H1 (cell line): ENCODE data around the gene TBC1D10A. TPM values are rescaled to one million over a fixed set of nuclear protein-coding genes. Genes with fewer than 3 reads are reported as not detected.

Experiments
- CTCF ChIA-PET: fragments of 300-600 bp; sonication (Branson Sonifier 250); formaldehyde crosslinking; loops from one replicate; lab custom pipeline; 2021; ENCODE audit not compliant: partially characterized antibody; lab: Charles Lee
- POLR2A ChIA-PET: fragments of 300-600 bp; sonication (Branson Sonifier 250); formaldehyde crosslinking; loops from one replicate; lab custom pipeline; 2021; ENCODE audit warnings: inconsistent platforms; ENCODE audit not compliant: partially characterized antibody; lab: Charles Lee
- DNase-seq, 2 experiments: peaks; one replicate each; pipeline versions ENCODE4 v3.0.0 to v3.0.0-alpha.2; 2010 to 2022; ENCODE audit warnings: low spot score in 2 of 2, low read depth in 1 of 2, mixed read lengths in 1 of 2
- FAIRE-seq: peaks from 2 replicates; lab custom pipeline; 2011; peaks lifted over from hg19 to GRCh38; lab: Jason Lieb, UNC
- H2AFZ ChIP-seq: 2 replicates; pipeline ENCODE4 v1.8.1; 2012; ENCODE audit warnings: low read length, inconsistent platforms
- H2AK5ac ChIP-seq: 2 replicates; pipeline ENCODE4 v1.6.1; 2013; ENCODE audit warnings: low read depth, low read length
- H2BK120ac ChIP-seq: replicated peaks from 2 replicates; pipeline ENCODE3; 2013; ENCODE audit warnings: low read depth, low read length, inconsistent platforms
- H2BK12ac ChIP-seq: 2 replicates; pipeline ENCODE4 v1.6.1; 2013; ENCODE audit warnings: low read depth, low read length
- H2BK15ac ChIP-seq: 2 replicates; pipeline ENCODE4 v1.6.1; 2013; ENCODE audit warnings: low read length
- H2BK20ac ChIP-seq: 2 replicates; pipeline ENCODE4 v1.6.1; 2013; ENCODE audit warnings: low read length
- H2BK5ac ChIP-seq: 2 replicates; pipeline ENCODE4 v1.6.1; 2013; ENCODE audit warnings: low read depth, low read length
- H3K14ac ChIP-seq: 2 replicates; pipeline ENCODE4 v1.6.1; 2013; ENCODE audit warnings: inconsistent platforms; ENCODE audit not compliant: insufficient read length
- H3K18ac ChIP-seq: 2 replicates; pipeline ENCODE4 v1.6.1; 2013; ENCODE audit warnings: low read length; ENCODE audit errors: extremely low read depth
- H3K23ac ChIP-seq: 2 replicates; pipeline ENCODE4 v1.6.1; 2013; ENCODE audit warnings: inconsistent platforms; ENCODE audit not compliant: insufficient read length
- H3K23me2 ChIP-seq: 2 replicates; pipeline ENCODE4 v1.6.1; 2013; ENCODE audit warnings: low read depth, low read length
- H3K27ac ChIP-seq: 2 replicates; pipeline ENCODE4 v1.6.1; 2011; ENCODE audit warnings: low read depth, low read length, inconsistent platforms
- H3K27me3 ChIP-seq, 4 experiments: replicated peaks in 1 of 4; 1 replicate in 1 of 4; 2 replicates in 3 of 4; pipeline versions ENCODE4 v1.6.1 to v1.8.1; 2011 to 2013; ENCODE audit warnings: low read length in 3 of 4, mild to moderate bottlenecking in 3 of 4, inconsistent platforms in 2 of 4, mixed read lengths in 2 of 4, moderate library complexity in 1 of 4; ENCODE audit not compliant: control insufficient read depth in 3 of 4, insufficient read depth in 3 of 4; ENCODE audit errors: extremely low read depth in 1 of 4
- H3K36me3 ChIP-seq, 4 experiments: 2 replicates each; pipeline versions ENCODE4 v1.6.1 to v1.8.1; 2011 to 2013; ENCODE audit warnings: mild to moderate bottlenecking in 4 of 4, low read length in 3 of 4, moderate library complexity in 2 of 4, control low read depth in 1 of 4, inconsistent platforms in 1 of 4; ENCODE audit not compliant: insufficient read depth in 4 of 4, control insufficient read depth in 2 of 4
- H3K4ac ChIP-seq: replicated peaks from 2 replicates; pipeline ENCODE3; 2013; ENCODE audit warnings: low read length, low read depth, mixed read lengths, inconsistent platforms; ENCODE audit not compliant: insufficient read length
- H3K4me1 ChIP-seq, 4 experiments: replicated peaks in 1 of 4; 1 replicate in 1 of 4; 2 replicates in 3 of 4; pipeline versions ENCODE4 v1.6.1 to v1.8.1; 2011 to 2013; ENCODE audit warnings: low read length in 3 of 4, inconsistent platforms in 2 of 4, mixed read lengths in 1 of 4; ENCODE audit not compliant: insufficient read depth in 4 of 4, control insufficient read depth in 3 of 4
- H3K4me2 ChIP-seq, 2 experiments: 2 replicates each; pipeline versions ENCODE4 v1.6.1 to v1.8.1; 2011 to 2013; ENCODE audit warnings: low read depth in 2 of 2, low read length in 2 of 2, control low read depth in 1 of 2, inconsistent platforms in 1 of 2, mild to moderate bottlenecking in 1 of 2; ENCODE audit not compliant: insufficient read depth in 1 of 2
- H3K4me3 ChIP-seq, 4 experiments: fragments of 200-600, 300-600 bp in 1 of 4; sonication (generic), shearing (Covaris generic), sonication (Bioruptor Twin) in 1 of 4; 2 replicates each; pipeline versions ENCODE4 v1.5.1 to v1.8.1; 2011 to 2016; ENCODE audit warnings: low read length in 4 of 4, low read depth in 3 of 4, control low read depth in 2 of 4, inconsistent platforms in 2 of 4, mild to moderate bottlenecking in 2 of 4, mixed read lengths in 1 of 4, moderate library complexity in 1 of 4; ENCODE audit not compliant: insufficient read depth in 2 of 4; ENCODE audit errors: extremely low read depth in 1 of 4
- H3K56ac ChIP-seq: replicated peaks from 2 replicates; pipeline ENCODE3; 2013; ENCODE audit warnings: low read depth, mild to moderate bottlenecking, mixed read lengths, low read length, inconsistent platforms; ENCODE audit not compliant: insufficient read length
- H3K79me1 ChIP-seq: 2 replicates; pipeline ENCODE4 v1.6.1; 2013; ENCODE audit warnings: low read depth, low read length, control low read depth
- H3K79me2 ChIP-seq, 2 experiments: 2 replicates each; pipeline versions ENCODE4 v1.6.1 to v1.8.1; 2012 to 2013; ENCODE audit warnings: low read length in 2 of 2, mild to moderate bottlenecking in 2 of 2, inconsistent platforms in 1 of 2; ENCODE audit not compliant: insufficient read depth in 2 of 2, control insufficient read depth in 1 of 2
- H3K9ac ChIP-seq, 4 experiments: replicated peaks in 1 of 4; 1 replicate in 1 of 4; 2 replicates in 3 of 4; pipeline versions ENCODE4 v1.6.1 to v1.8.1; 2011 to 2013; ENCODE audit warnings: low read depth in 3 of 4, low read length in 3 of 4, control low read depth in 2 of 4, mild to moderate bottlenecking in 2 of 4, moderate library complexity in 2 of 4, inconsistent platforms in 1 of 4; ENCODE audit errors: extremely low read depth in 1 of 4
- H3K9me3 ChIP-seq, 2 experiments: 2 replicates each; pipeline versions ENCODE4 v1.6.1 to v1.8.1; 2012 to 2013; ENCODE audit warnings: mild to moderate bottlenecking in 2 of 2, moderate library complexity in 2 of 2, control low read depth in 1 of 2, inconsistent platforms in 1 of 2, low read depth in 1 of 2, low read length in 1 of 2, mixed read lengths in 1 of 2; ENCODE audit not compliant: insufficient read depth in 2 of 2
- H4K20me1 ChIP-seq, 2 experiments: replicated peaks in 1 of 2; 2 replicates each; pipeline versions ENCODE3 to v1.8.1; 2011 to 2013; ENCODE audit warnings: inconsistent platforms in 2 of 2, low read length in 2 of 2, mild to moderate bottlenecking in 1 of 2; ENCODE audit not compliant: insufficient read depth in 2 of 2, control insufficient read depth in 1 of 2
- H4K5ac ChIP-seq: 2 replicates; pipeline ENCODE4 v1.6.1; 2013; ENCODE audit warnings: low read length, low read depth, mixed read lengths, inconsistent platforms; ENCODE audit not compliant: insufficient read length
- H4K8ac ChIP-seq: 2 replicates; pipeline ENCODE4 v1.8.0; 2013; ENCODE audit warnings: mild to moderate bottlenecking, moderate library complexity, low read length, inconsistent platforms; ENCODE audit not compliant: insufficient read depth; ENCODE audit errors: extremely low read depth
- H4K91ac ChIP-seq: replicated peaks from 2 replicates; pipeline ENCODE3; 2013; ENCODE audit warnings: low read length, mixed read lengths, inconsistent platforms; ENCODE audit not compliant: insufficient read length
- BRCA1 ChIP-seq: IDR thresholded peaks from 2 replicates; pipeline ENCODE4 v1.6.1; 2012; ENCODE audit warnings: low read depth, low read length, improper control_type of control experiment
- FOSL1 ChIP-seq: IDR thresholded peaks from 2 replicates; pipeline ENCODE4 v1.6.1; 2011; ENCODE audit warnings: mild to moderate bottlenecking, low read depth, low read length, moderate library complexity; ENCODE audit not compliant: insufficient read depth
- KDM1A ChIP-seq: fragments of 200-600, 300-600 bp; sonication (generic); IDR thresholded peaks from 2 replicates; pipeline ENCODE4 v1.7.1; 2016; ENCODE audit warnings: mild to moderate bottlenecking, low read length, borderline replicate concordance
- WGBS, 2 experiments: shearing (Covaris generic) in 1 of 2; methylation state at CpG; one replicate each; pipeline versions ENCODE4 v1.1.6 to v1.1.7; 2013 to 2015; ENCODE audit warnings: low lambda C conversion rate in 2 of 2, mixed read lengths in 2 of 2, inconsistent platforms in 1 of 2, low coverage in 1 of 2, missing lambda C conversion rate in 1 of 2; ENCODE audit not compliant: insufficient replicate concordance in 2 of 2, insufficient coverage in 1 of 2, insufficient read length in 1 of 2; ENCODE audit errors: extremely low coverage in 1 of 2, missing lambda C conversion rate in 1 of 2; 5-methylcytosine and 5-hydroxymethylcytosine counted together
- polyA plus RNA-seq, 7 experiments: library from polyadenylated mRNA; depleted of rRNA in 3 of 7; stranded (reverse) in 5 of 7; unstranded in 2 of 7; fragments of >200 nt in 5 of 7; fragments of 200-250 nt in 2 of 7; gene quantifications; 1 replicate in 5 of 7; 2 replicates in 1 of 7; 4 replicates in 1 of 7; pipeline versions ENCODE4 v1.2.1 to v1.2.3, GENCODE V29; 2011 to 2013; ENCODE audit warnings: missing spikeins in 2 of 7, mixed read lengths in 2 of 7
- total RNA-seq: library from RNA; stranded (reverse); fragmentation: NEBNext Ultra II Directional; extraction: Animal tissue kit (Norgen Biotek cat#: 25700); gene quantifications from 2 replicates; pipeline ENCODE4 v1.2.1, GENCODE V29; 2021
- TF ChIP-seq, protein P1 (sequence below), 3 experiments: IDR thresholded peaks; 1 replicate in 2 of 3; 2 replicates in 1 of 3; pipeline versions ENCODE4 v1.5.1 to v1.6.1; 2011; ENCODE audit warnings: low read length in 3 of 3, mild to moderate bottlenecking in 3 of 3, inconsistent platforms in 2 of 3, low read depth in 1 of 3, moderate library complexity in 1 of 3; ENCODE audit not compliant: insufficient read depth in 1 of 3; ENCODE audit errors: control extremely low read depth in 1 of 3

TBC1D10A gene
- total and polyA plus RNA-seq, 2 of the 8 experiments (the other 6 are each of a cell fraction or from before 2014, with no cell fraction given), result 5.4 to 7.0 TPM

DNA sequence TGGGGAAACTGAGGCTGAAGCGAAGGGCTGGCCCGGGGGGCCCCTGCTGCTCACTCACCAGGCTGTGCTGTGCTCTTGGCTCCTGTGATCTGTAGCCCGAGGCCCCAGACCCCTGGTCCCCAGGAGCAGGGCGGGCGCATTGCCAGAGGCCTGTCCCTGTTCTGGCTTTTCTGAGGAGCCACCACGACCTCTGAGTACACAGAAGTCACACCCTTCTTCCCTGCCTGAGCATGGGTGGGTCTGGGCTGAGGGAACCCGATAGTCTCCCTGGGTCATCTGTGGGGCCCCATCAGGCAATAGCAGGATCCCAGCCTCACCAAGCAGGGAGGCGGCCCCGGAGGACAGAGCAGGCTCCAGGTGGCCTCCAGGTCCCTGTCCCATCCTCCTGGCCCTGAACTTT is 42.6 kb downstream of the TBC1D10A start:
- H3K36me3 ChIP-seq, result no peaks in the 10 kb centered on the region
- DNase-seq, result no peak
- H2BK20ac ChIP-seq, result no peak overlapping the region
- no peak overlapping the region for H3K23ac ChIP-seq
- no peak overlapping the region for H2BK5ac ChIP-seq
- no peak overlapping the region for H4K91ac ChIP-seq
- H3K23me2 ChIP-seq, result peaks cover 9% of the 10 kb centered on the region; the same call in 1 of the 2 replicates
- 87% methylated on average over 9 of the region's 9 CpGs; no CpG with 5 or more reads in 1 of the 2 experiments for WGBS, 2 experiments
- H3K4me3 ChIP-seq, result no peak overlapping the region
- H2BK12ac ChIP-seq, result no peak overlapping the region
- H2BK120ac ChIP-seq, result no peak overlapping the region
- H4K8ac ChIP-seq, result no peak overlapping the region
- no peak overlapping the region for H2AFZ ChIP-seq
- no peak overlapping the region for H3K4ac ChIP-seq
- H3K79me2 ChIP-seq, result no peaks in the 10 kb centered on the region
- ChIA-PET CTCF (interaction anchor here (0.9 to 9.1 kb wide), 5 partner anchors 14 to 54 kb away, joined by 3 to 203 read pairs (median 4); partner anchors contain the start of gene TBC1D10A), POLR2A (interaction anchor here (1.3 kb wide), 1 partner anchor 89 kb away, joined by 3 read pairs; no protein-coding TSS in a partner anchor)
- H3K18ac ChIP-seq, result no peak overlapping the region
- no peak overlapping the region for H2BK15ac ChIP-seq
- no peak overlapping the region for H2AK5ac ChIP-seq
- no peak overlapping the region for H4K5ac ChIP-seq
- no peak for FAIRE-seq
- H3K14ac ChIP-seq, result no peak overlapping the region
- no peak overlapping the region for H3K4me2 ChIP-seq
- no peak overlapping the region for H3K27ac ChIP-seq
- H3K27me3 ChIP-seq, result no peaks in the 10 kb centered on the region
- H3K9me3 ChIP-seq, result no peaks in the 10 kb centered on the region
- H3K9ac ChIP-seq, result no peak overlapping the region
- peaks cover 0 to 4% of the 10 kb centered on the region in 2 experiments for H4K20me1 ChIP-seq
- no peak overlapping the region for H3K56ac ChIP-seq
- H3K4me1 ChIP-seq, result peaks cover 0 to 9% (median 6%) of the 10 kb centered on the region in 4 experiments; a peak in 6 of 7 replicates
- TF ChIP-seq FOSL1, result no peak
- TF ChIP-seq KDM1A, result no peak
- TF ChIP-seq, protein P1, sequence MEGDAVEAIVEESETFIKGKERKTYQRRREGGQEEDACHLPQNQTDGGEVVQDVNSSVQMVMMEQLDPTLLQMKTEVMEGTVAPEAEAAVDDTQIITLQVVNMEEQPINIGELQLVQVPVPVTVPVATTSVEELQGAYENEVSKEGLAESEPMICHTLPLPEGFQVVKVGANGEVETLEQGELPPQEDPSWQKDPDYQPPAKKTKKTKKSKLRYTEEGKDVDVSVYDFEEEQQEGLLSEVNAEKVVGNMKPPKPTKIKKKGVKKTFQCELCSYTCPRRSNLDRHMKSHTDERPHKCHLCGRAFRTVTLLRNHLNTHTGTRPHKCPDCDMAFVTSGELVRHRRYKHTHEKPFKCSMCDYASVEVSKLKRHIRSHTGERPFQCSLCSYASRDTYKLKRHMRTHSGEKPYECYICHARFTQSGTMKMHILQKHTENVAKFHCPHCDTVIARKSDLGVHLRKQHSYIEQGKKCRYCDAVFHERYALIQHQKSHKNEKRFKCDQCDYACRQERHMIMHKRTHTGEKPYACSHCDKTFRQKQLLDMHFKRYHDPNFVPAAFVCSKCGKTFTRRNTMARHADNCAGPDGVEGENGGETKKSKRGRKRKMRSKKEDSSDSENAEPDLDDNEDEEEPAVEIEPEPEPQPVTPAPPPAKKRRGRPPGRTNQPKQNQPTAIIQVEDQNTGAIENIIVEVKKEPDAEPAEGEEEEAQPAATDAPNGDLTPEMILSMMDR (IDR thresholded peaks at IDR 0.05; ENCODE audit: control extremely low read depth in 1 of 3, insufficient read depth in 1 of 3, low read depth in 1 of 3, low read length in 3 of 3), result no peak
- no peak for TF ChIP-seq BRCA1
- no peaks in the 10 kb centered on the region for H3K79me1 ChIP-seq
